HepG2 (cell line): ENCODE measurements around the gene MED22. TPM values are rescaled to one million over a fixed set of nuclear protein-coding genes. Genes with fewer than 3 reads are reported as not detected.
A peak's percentile ranks its signal among the peaks of the same experiment; 100 is the strongest.

Source experiments
- ATAD3A ChIP-seq: sonication (generic); formaldehyde crosslinking; IDR thresholded peaks from 2 replicates; pipeline ENCODE4 v1.4.0; 2020; ENCODE audit warnings: missing genetic modification reagents
- CCDC6 ChIP-seq: sonication (generic); formaldehyde crosslinking; IDR thresholded peaks from 2 replicates; pipeline ENCODE4 v1.8.1; 2022; ENCODE audit warnings: mild to moderate bottlenecking, missing genetic modification reagents, moderate library complexity
- GATAD1 ChIP-seq: IDR thresholded peaks from 2 replicates; pipeline ENCODE4 v1.6.1; 2016; ENCODE audit warnings: missing genetic modification reagents, missing compliant biosample characterization
- KDM3A ChIP-seq: IDR thresholded peaks from 2 replicates; pipeline ENCODE4 v1.6.1; 2018; ENCODE audit warnings: low read depth, missing compliant biosample characterization
- SP1 ChIP-seq, 2 experiments: fragments of 450-650 bp in 1 of 2; sonication (generic) in 1 of 2; formaldehyde crosslinking in 1 of 2; IDR thresholded peaks; 2 replicates each; pipeline versions ENCODE4 v1.4.0 to v1.6.1; 2016 to 2020; ENCODE audit warnings: missing genetic modification reagents in 1 of 2
- ZNF367 ChIP-seq: sonication (generic); formaldehyde crosslinking; IDR thresholded peaks from 2 replicates; pipeline ENCODE4 v1.4.0; 2020; ENCODE audit warnings: missing genetic modification reagents, borderline replicate concordance
- ZNF430 ChIP-seq: sonication (generic); formaldehyde crosslinking; IDR thresholded peaks from 2 replicates; pipeline ENCODE4 v1.9.0; 2021; ENCODE audit warnings: mild to moderate bottlenecking, missing genetic modification reagents
- ZNF619 ChIP-seq: sonication (generic); formaldehyde crosslinking; IDR thresholded peaks from 2 replicates; pipeline ENCODE4 v1.4.0; 2020; ENCODE audit warnings: mild to moderate bottlenecking, missing genetic modification reagents
- ZSCAN25 ChIP-seq: sonication (generic); formaldehyde crosslinking; IDR thresholded peaks from 2 replicates; pipeline ENCODE4 v1.8.0; 2022; ENCODE audit warnings: mild to moderate bottlenecking, missing genetic modification reagents
- polyA plus RNA-seq, 8 experiments: library from polyadenylated mRNA; depleted of rRNA in 3 of 8; stranded (reverse) in 7 of 8; unstranded in 1 of 8; fragments of >200 nt; fragmentation: Illumina TruSeq in 4 of 8; extraction: Trizol in 4 of 8; gene quantifications; 2 replicates each; pipeline versions ENCODE4 v1.2.1 to v1.2.3, GENCODE V29; 2011 to 2016; ENCODE audit warnings: low read depth in 4 of 8, missing spikeins in 1 of 8, mixed read lengths in 1 of 8; ENCODE audit not compliant: insufficient read depth in 1 of 8
- total RNA-seq, 5 experiments: library from RNA; depleted of rRNA; stranded (reverse); fragments of >200 nt; fragmentation: Illumina TruSeq; extraction: Trizol; gene quantifications; 2 replicates each; pipeline ENCODE4 v1.2.3, GENCODE V29; 2016; ENCODE audit warnings: low read depth in 1 of 5
- TF ChIP-seq, protein P1 (sequence below): sonication (generic); formaldehyde crosslinking; IDR thresholded peaks from 2 replicates; pipeline ENCODE4 v1.4.0; 2020; ENCODE audit warnings: missing genetic modification reagents
- TF ChIP-seq, protein P2 (sequence below): IDR thresholded peaks from 2 replicates; pipeline ENCODE4 v1.6.1; 2016; ENCODE audit warnings: mild to moderate bottlenecking
- TF ChIP-seq, protein P3 (sequence below): sonication (generic); formaldehyde crosslinking; IDR thresholded peaks from 2 replicates; pipeline ENCODE4 v1.4.0; 2020; ENCODE audit warnings: missing genetic modification reagents, borderline replicate concordance
- TF ChIP-seq, protein P4 (sequence below): sonication (generic); formaldehyde crosslinking; IDR thresholded peaks from 2 replicates; pipeline ENCODE4 v1.4.0; 2020; ENCODE audit warnings: missing genetic modification reagents, mild to moderate bottlenecking, borderline replicate concordance
- TF ChIP-seq, protein P5 (sequence below): sonication (generic); formaldehyde crosslinking; IDR thresholded peaks from 2 replicates; pipeline ENCODE4 v1.5.0; 2020; ENCODE audit warnings: missing genetic modification reagents
- TF ChIP-seq, protein P6 (sequence below): sonication (generic); formaldehyde crosslinking; IDR thresholded peaks from 2 replicates; pipeline ENCODE4 v1.4.0; 2020; ENCODE audit warnings: missing genetic modification reagents

Gene MED22
- total and polyA plus RNA-seq, 2 of the 13 experiments (the other 11 are each of a cell fraction or from before 2014, with no cell fraction given): 15.8 to 22.1 TPM

DNA sequence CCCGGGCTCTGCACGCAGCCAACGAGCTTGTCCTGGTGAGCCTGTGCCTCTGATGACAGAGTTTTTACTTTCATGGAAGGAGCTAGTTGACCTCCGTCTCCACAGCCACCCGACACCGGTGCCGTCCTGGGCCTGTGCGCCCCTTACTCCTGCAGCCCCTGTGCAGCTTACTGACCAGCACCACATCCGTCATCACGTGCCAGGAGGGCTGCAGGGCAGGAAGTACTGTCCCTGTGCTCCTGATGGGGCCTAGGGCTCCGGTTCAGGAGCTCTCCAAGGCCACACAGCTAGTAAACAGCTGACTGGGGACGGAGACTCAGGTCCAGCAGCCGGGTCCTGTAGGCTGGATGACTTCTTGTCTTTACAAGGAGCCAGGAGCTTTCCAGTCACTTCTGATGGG lies 38.4 kb upstream of the MED22 start (continued):
- TF ChIP-seq, protein P1, sequence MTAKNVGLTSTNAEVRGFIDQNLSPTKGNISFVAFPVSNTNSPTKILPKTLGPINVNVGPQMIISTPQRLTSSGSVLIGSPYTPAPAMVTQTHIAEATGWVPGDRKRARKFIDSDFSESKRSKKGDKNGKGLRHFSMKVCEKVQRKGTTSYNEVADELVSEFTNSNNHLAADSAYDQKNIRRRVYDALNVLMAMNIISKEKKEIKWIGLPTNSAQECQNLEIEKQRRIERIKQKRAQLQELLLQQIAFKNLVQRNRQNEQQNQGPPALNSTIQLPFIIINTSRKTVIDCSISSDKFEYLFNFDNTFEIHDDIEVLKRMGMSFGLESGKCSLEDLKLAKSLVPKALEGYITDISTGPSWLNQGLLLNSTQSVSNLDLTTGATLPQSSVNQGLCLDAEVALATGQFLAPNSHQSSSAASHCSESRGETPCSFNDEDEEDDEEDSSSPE (CRISPR knock-in tag): no peak
- no peak for TF ChIP-seq ZNF367
- no peak for TF ChIP-seq CCDC6 (CRISPR knock-in tag)
- TF ChIP-seq, protein P2, sequence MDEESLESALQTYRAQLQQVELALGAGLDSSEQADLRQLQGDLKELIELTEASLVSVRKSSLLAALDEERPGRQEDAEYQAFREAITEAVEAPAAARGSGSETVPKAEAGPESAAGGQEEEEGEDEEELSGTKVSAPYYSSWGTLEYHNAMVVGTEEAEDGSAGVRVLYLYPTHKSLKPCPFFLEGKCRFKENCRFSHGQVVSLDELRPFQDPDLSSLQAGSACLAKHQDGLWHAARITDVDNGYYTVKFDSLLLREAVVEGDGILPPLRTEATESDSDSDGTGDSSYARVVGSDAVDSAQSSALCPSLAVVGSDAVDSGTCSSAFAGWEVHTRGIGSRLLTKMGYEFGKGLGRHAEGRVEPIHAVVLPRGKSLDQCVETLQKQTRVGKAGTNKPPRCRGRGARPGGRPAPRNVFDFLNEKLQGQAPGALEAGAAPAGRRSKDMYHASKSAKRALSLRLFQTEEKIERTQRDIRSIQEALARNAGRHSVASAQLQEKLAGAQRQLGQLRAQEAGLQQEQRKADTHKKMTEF (CRISPR knock-in tag): no peak
- no peak for TF ChIP-seq GATAD1
- TF ChIP-seq, protein P3, sequence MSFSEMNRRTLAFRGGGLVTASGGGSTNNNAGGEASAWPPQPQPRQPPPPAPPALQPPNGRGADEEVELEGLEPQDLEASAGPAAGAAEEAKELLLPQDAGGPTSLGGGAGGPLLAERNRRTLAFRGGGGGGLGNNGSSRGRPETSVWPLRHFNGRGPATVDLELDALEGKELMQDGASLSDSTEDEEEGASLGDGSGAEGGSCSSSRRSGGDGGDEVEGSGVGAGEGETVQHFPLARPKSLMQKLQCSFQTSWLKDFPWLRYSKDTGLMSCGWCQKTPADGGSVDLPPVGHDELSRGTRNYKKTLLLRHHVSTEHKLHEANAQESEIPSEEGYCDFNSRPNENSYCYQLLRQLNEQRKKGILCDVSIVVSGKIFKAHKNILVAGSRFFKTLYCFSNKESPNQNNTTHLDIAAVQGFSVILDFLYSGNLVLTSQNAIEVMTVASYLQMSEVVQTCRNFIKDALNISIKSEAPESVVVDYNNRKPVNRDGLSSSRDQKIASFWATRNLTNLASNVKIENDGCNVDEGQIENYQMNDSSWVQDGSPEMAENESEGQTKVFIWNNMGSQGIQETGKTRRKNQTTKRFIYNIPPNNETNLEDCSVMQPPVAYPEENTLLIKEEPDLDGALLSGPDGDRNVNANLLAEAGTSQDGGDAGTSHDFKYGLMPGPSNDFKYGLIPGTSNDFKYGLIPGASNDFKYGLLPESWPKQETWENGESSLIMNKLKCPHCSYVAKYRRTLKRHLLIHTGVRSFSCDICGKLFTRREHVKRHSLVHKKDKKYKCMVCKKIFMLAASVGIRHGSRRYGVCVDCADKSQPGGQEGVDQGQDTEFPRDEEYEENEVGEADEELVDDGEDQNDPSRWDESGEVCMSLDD: peak; percentile 23; the same call in 1 of the 2 replicates
- TF ChIP-seq, protein P4, sequence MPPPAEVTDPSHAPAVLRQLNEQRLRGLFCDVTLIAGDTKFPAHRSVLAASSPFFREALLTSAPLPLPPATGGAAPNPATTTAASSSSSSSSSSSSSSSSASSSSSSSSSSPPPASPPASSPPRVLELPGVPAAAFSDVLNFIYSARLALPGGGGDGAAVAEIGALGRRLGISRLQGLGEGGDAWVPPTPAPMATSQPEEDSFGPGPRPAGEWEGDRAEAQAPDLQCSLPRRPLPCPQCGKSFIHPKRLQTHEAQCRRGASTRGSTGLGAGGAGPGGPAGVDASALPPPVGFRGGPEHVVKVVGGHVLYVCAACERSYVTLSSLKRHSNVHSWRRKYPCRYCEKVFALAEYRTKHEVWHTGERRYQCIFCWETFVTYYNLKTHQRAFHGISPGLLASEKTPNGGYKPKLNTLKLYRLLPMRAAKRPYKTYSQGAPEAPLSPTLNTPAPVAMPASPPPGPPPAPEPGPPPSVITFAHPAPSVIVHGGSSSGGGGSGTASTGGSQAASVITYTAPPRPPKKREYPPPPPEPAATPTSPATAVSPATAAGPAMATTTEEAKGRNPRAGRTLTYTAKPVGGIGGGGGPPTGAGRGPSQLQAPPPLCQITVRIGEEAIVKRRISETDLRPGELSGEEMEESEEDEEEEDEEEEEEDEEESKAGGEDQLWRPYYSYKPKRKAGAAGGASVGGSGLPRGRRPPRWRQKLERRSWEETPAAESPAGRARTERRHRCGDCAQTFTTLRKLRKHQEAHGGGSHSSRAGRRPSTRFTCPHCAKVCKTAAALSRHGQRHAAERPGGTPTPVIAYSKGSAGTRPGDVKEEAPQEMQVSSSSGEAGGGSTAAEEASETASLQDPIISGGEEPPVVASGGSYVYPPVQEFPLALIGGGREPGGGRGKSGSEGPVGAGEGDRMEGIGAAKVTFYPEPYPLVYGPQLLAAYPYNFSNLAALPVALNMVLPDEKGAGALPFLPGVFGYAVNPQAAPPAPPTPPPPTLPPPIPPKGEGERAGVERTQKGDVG: peak; percentile 79; the same call in 1 of the 2 replicates
- TF ChIP-seq, protein P5, sequence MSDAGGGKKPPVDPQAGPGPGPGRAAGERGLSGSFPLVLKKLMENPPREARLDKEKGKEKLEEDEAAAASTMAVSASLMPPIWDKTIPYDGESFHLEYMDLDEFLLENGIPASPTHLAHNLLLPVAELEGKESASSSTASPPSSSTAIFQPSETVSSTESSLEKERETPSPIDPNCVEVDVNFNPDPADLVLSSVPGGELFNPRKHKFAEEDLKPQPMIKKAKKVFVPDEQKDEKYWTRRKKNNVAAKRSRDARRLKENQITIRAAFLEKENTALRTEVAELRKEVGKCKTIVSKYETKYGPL: no peak
- TF ChIP-seq ZNF430 (CRISPR knock-in tag): no peak
- TF ChIP-seq ZNF619: no peak
- TF ChIP-seq ZSCAN25 (CRISPR knock-in tag): peak; percentile 42; the same call in 1 of the 2 replicates
- TF ChIP-seq SP1 (IDR thresholded peaks at IDR 0.05): no peak
- no peak for TF ChIP-seq SP1 (CRISPR knock-in tag; IDR thresholded peaks at IDR 0.05)
- TF ChIP-seq KDM3A (CRISPR knock-in tag): peak; percentile 43; the same call in 1 of the 2 replicates
- TF ChIP-seq, protein P6, sequence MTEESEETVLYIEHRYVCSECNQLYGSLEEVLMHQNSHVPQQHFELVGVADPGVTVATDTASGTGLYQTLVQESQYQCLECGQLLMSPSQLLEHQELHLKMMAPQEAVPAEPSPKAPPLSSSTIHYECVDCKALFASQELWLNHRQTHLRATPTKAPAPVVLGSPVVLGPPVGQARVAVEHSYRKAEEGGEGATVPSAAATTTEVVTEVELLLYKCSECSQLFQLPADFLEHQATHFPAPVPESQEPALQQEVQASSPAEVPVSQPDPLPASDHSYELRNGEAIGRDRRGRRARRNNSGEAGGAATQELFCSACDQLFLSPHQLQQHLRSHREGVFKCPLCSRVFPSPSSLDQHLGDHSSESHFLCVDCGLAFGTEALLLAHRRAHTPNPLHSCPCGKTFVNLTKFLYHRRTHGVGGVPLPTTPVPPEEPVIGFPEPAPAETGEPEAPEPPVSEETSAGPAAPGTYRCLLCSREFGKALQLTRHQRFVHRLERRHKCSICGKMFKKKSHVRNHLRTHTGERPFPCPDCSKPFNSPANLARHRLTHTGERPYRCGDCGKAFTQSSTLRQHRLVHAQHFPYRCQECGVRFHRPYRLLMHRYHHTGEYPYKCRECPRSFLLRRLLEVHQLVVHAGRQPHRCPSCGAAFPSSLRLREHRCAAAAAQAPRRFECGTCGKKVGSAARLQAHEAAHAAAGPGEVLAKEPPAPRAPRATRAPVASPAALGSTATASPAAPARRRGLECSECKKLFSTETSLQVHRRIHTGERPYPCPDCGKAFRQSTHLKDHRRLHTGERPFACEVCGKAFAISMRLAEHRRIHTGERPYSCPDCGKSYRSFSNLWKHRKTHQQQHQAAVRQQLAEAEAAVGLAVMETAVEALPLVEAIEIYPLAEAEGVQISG (CRISPR knock-in tag): peak; percentile 53
- no peak for TF ChIP-seq ATAD3A
